Measurements from ENCODE around the gene RANBP1. TPM values are rescaled to one million over a fixed set of nuclear protein-coding genes. Genes with fewer than 3 reads are reported as not detected.

Gene RANBP1
- total RNA-seq, 2 experiments from 2014 or later, result 492 to 506 TPM

DNA sequence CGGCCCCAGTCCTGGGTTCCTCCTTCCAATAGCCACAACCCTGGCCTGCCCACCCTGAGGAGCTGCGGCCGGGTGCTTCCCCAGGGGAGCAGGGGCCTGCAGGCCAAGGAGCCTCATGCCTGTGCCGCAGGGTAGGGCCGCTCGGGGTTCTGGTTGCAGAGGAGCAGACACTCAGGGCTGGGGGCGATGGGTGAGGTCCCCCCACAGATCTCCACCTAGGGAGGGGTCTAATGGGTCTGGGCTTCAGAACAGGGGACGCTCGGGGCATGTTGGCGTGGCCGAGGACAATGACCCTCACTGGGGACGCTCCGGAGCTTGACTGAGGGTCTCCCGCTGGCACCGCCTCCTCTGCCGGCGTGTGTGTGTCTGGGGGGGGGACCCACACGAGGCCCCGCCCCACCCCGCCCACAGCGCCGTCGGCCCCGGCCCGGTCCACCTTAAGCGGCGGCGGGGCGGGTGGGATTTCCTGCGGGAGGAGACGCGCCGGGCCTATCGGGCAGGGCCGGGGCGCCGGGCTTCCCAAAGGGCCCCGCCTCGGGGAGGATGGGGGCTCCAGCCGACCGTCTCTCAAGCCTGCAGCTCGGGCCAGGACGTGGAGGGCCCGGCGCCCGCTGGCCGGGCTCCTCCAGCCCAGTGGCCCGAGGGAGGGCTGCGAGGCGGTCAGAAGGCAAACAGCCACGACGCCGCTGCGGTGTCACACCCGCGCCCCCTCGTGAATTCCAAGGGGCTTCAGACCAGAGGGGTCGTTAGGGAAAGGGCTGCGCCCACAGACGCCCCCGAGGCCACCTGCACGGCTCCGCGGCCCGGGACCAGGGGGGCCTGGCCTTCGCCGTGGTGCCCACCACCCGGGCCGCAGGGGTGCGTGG, 15.1 kb downstream of the RANBP1 start:
- Mint-ChIP-seq H3K36me3 (peaks cover 6% of the 10 kb centered on the region), H3K9me3 (no peaks in the 10 kb centered on the region), H3K27ac (no peak overlapping the region), H3K4me1 (peaks cover 37% of the 10 kb centered on the region), H3K27me3 (no peaks in the 10 kb centered on the region), H3K4me3 (peak overlapping the region; percentile 63)
- DNase-seq, result peak; percentile 77

DNA sequence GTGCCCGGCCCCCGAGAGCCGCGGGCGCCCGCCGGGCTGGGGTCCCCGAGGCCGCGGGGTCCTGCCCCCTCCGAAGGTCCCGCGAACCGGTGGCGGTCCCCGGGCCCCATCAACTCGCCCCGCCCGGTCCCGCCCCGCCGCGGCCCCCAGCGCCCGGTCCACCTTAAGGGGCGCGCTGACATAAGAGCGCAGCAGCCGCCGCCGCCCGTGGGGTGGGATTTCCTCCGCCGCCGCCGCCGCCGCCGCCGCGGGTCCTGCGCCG, 15.6 kb downstream of the RANBP1 start, which contains the start of gene ZDHHC8:
Gene ZDHHC8, plus strand, starts transcription at position 208 of the 262 bp plus-strand sequence. CDS start 144 bp downstream, outside the sequence.
- H3K4me3 Mint-ChIP-seq, result peak within 1 kb of the TSS; percentile 76
- peaks cover 41% of the 10 kb centered on the region for H3K4me1 Mint-ChIP-seq
- no peak within 1 kb of the TSS for H3K27ac Mint-ChIP-seq
- H3K36me3 Mint-ChIP-seq, result peaks cover 4% of the 10 kb centered on the region
- H3K9me3 Mint-ChIP-seq, result no peaks in the 10 kb centered on the region
- DNase-seq, result peak; percentile 44
- no peaks in the 10 kb centered on the region for H3K27me3 Mint-ChIP-seq

DNA sequence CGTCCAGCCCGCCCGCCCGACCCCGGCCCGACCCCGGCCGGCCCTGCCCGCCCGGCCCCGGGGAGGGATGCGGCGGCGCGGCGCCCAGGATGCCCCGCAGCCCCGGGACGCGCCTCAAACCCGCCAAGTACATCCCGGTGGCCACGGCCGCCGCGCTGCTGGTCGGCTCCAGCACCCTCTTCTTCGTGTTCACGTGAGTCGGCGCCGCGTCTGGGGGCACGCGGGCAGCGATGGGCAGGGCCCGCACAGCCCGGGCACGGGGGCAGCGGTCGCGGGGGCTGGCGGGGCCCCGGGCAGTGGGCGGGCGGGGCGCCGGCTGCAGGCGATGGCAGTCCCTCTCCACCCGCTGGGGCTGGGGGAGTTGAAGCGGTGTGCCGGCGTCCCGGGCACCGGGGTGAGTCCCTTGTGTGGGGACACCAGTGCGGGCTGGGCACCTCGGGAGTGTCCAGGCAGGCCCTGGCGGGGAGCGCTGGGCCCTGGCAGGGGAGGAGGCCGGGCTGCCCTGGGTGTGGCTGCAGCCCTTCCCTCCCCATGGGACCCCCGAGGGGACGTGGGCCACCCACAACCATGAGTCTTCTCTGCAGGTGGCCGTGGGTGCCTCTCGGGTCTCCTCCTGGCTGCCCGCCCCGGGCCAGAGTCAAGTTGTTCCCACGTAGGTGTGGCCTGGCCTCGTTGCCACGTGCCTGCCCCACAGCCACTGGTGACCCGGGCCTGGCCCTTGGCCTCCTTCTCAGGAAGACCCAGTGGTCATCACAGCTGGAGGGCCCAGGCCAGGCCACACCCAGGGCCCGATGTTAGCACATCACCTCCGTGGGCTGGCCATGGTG, 16.2 kb downstream of the RANBP1 start:
- H3K27ac Mint-ChIP-seq, result no peak overlapping the region
- no peaks in the 10 kb centered on the region for H3K27me3 Mint-ChIP-seq
- peaks cover 42% of the 10 kb centered on the region for H3K4me1 Mint-ChIP-seq
- H3K4me3 Mint-ChIP-seq, result peak overlapping the region; percentile 76
- peak; percentile 23 for DNase-seq
- H3K36me3 Mint-ChIP-seq, result peaks cover 4% of the 10 kb centered on the region
- H3K9me3 Mint-ChIP-seq, result no peaks in the 10 kb centered on the region

DNA sequence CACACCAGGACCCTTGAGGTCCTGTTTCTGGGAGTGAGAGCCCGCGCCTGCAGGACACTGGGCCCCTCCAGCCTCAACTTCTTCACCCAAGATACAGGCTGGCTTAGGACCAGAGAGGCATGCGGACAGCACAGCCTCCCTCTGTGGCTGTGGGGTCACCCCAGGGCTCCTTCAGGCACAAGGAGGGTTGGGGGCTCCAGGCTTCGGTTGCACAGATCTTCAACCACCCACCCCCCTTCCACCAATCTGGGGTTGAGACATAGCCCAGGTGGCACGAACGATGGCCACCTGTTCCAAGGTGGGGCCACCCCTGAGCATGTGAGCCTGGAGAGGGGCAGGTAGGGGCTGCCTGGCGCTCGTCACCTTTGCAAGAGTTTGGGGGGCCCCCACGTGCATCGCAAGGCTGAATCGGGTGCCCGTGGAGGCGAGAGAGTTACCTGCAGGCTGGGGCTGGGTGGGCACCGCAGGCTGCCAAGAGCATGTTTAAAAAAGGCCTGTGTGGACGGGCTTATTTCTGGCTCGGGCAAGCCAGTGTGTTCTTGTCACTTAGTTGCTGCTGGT, 16.9 kb downstream of the RANBP1 start:
- Mint-ChIP-seq H3K4me3 (peak overlapping the region; percentile 76), H3K4me1 (peaks cover 45% of the 10 kb centered on the region), H3K36me3 (peaks cover 1% of the 10 kb centered on the region), H3K27ac (no peak overlapping the region), H3K9me3 (no peaks in the 10 kb centered on the region), H3K27me3 (no peaks in the 10 kb centered on the region)
- DNase-seq, result no peak

DNA sequence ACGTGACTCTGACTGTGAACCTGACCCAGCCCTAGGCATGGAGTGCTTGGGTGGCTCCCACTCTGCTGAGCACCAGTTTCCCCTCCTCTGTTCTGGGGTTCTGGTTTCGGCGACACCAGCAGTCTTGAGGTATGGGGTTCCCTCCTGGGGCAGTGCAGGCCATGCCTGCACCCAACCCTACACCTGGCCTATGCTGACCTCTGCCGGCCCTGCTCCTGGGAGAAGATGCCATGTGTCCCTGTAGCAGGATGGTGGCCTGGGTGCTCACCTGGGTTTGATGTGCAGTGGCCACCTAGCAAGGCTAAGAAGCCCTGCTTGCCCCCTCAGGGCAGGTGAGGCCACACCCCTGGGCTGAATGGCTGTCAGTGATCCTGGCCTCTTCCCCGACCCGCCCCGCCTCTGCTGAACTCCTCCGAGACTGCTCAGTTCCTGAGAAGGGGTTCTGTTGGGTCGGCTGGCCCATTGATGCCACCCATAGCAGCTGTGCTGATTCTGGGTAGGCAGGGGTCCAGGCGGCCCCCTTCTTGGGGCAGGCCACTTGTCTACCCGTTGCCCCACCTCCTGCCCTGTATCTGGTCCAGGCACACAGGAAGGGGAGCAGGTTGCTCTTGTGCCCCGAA, 18.1 kb downstream of the RANBP1 start:
- H3K4me3 Mint-ChIP-seq, result peak overlapping the region; percentile 67
- H3K9me3 Mint-ChIP-seq, result no peaks in the 10 kb centered on the region
- H3K27ac Mint-ChIP-seq, result no peak overlapping the region
- H3K36me3 Mint-ChIP-seq, result no peaks in the 10 kb centered on the region
- H3K4me1 Mint-ChIP-seq, result peaks cover 36% of the 10 kb centered on the region
- no peak for DNase-seq
- H3K27me3 Mint-ChIP-seq, result no peaks in the 10 kb centered on the region

DNA sequence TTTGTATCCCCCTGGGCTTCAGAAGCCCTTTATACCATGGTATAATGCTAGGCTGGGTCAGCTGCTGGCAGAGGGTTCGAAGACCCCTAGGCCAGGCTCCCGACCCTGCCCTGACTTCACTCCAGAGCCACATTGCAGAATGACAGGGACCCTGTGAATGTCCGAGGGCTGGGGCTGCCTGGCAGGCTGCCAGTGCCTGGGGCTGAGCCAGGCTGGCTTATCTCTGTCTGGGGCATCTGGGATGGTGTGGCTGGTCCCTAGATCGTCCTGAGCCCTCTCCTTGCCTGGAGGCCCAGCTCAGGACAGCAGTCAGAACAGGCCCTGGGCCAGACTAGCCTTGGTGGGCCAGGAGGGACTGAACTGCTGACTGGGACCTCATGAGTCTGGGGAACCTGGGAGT, 19.4 kb downstream of the RANBP1 start:
- Mint-ChIP-seq H3K27ac (no peak overlapping the region), H3K4me1 (peaks cover 26% of the 10 kb centered on the region), H3K36me3 (peaks cover 2% of the 10 kb centered on the region), H3K4me3 (no peak overlapping the region), H3K9me3 (no peaks in the 10 kb centered on the region), H3K27me3 (no peaks in the 10 kb centered on the region)
- DNase-seq, result no peak

DNA sequence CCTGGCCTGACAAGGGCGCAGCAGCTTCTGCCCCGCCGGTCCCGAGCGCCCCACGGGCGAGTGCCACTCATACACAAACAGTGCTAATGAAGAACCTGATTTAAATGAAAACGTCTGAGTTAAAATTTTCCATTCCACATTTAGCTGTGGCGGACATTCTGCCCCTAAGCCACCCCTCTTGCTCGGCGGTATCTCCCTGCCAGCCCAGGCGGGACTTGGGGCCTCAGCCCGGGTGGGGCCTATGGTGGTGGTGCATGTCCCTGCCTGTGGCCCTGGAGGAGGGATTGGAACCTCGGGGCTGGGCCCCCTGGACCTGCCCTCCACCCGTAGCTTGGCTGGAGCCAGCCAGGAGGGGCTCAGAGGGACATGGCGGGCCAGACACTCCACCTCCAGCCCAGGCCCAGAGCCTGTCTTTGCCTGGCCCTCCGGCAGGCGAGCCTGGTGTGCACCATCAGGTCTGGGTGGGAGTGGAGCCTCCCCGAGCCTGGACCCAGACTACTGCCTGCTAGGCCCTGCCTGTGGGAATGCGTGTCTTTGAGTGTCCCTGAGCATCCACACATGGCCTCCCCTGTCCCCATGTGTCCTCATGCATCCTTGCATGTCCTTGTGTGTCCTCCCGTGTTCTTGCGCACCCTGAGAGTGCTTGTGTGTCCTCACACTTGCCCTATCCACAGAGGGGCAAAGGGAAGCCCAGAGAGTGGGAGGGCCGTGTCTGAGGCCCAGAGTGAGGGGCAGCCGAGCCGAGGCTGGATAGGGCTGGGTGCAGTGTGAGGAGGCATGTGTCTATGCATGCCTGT, 20.1 kb downstream of the RANBP1 start:
- Mint-ChIP-seq H3K9me3 (no peaks in the 10 kb centered on the region), H3K27me3 (no peaks in the 10 kb centered on the region), H3K36me3 (peaks cover 2% of the 10 kb centered on the region), H3K4me1 (peaks cover 26% of the 10 kb centered on the region), H3K4me3 (no peak overlapping the region), H3K27ac (no peak overlapping the region)
- no peak for DNase-seq

DNA sequence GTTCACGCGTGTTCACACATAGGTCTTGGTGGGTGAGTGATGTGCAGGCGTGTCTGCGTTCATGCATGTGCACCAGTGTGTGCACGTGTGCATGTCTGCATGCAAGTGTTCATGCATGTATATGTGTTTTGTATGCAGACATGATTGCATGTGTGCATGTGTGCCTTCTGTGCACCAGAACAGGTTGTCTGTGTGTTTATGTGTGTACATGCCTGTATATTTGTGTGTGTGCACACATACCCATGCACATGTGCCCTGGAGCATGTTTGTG, 20.6 kb downstream of the RANBP1 start:
- Mint-ChIP-seq H3K4me3 (no peak overlapping the region), H3K27me3 (no peaks in the 10 kb centered on the region), H3K27ac (no peak overlapping the region), H3K4me1 (peaks cover 26% of the 10 kb centered on the region), H3K9me3 (no peaks in the 10 kb centered on the region), H3K36me3 (peaks cover 2% of the 10 kb centered on the region)
- no peak for DNase-seq

DNA sequence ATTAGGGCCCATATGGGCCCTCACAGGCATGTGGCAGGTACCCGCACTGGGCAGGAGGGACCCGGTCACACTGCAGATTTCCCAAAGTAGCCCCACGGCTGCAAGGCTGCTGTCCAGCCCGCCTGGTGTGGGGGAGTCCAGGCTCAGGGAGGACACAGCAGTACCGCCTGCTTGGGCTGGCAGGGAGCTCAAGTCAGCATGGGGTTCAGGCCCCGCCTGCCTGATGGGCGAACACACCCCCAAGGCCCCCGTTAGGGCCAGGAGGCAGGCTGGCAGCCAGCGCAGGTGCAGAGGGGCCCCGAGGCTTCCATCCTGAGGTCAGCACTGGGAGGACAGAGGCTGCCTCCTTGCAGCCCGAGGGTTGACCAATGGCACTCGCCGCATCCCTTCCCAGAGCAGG, 21.2 kb downstream of the RANBP1 start:
- no peak overlapping the region for H3K27ac Mint-ChIP-seq
- H3K36me3 Mint-ChIP-seq, result peaks cover 2% of the 10 kb centered on the region
- no peak overlapping the region for H3K4me3 Mint-ChIP-seq
- no peak for DNase-seq
- no peaks in the 10 kb centered on the region for H3K9me3 Mint-ChIP-seq
- H3K4me1 Mint-ChIP-seq, result peaks cover 26% of the 10 kb centered on the region
- H3K27me3 Mint-ChIP-seq, result no peaks in the 10 kb centered on the region

DNA sequence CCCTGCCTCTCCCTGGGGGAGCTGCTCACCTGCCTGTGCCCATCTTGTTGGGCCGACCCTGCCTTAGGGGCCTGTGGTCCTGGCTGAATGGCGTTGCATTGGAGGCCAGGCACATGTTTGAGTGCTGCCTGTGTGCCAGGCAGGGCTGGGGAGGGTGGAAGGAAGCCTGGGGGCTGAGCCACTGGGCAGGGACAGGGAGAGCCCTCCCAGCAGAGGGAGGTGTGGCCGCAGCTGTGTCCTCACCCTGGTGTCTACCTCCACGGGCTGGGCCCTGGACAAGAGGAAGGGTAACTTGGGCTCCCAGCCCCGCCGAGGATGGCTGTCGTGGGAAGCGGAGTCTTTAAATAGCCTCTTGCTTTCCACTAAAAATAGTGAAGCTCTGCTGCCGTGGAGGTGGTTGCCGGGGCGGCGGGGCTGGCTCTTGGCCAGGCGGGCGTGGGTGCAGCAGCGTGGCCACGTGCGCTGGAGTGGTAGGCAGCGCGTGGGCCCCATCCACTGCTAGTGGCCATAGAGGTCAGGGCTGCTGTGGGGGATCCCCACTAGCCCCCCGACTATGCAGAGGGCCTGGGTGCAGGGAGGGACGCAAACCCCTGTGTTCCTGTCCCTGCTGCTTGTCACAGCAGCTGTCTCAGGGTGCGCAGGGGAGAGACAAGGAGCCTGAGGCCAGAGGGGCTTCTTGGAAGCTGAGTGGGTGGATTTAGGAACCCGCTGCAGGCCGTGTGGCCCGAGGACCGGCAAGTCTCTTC, 21.9 kb downstream of the RANBP1 start:
- no peak for DNase-seq
- H3K4me3 Mint-ChIP-seq, result no peak overlapping the region
- peaks cover 26% of the 10 kb centered on the region for H3K4me1 Mint-ChIP-seq
- H3K27ac Mint-ChIP-seq, result no peak overlapping the region
- peaks cover 2% of the 10 kb centered on the region for H3K36me3 Mint-ChIP-seq
- no peaks in the 10 kb centered on the region for H3K27me3 Mint-ChIP-seq
- H3K9me3 Mint-ChIP-seq, result no peaks in the 10 kb centered on the region

DNA sequence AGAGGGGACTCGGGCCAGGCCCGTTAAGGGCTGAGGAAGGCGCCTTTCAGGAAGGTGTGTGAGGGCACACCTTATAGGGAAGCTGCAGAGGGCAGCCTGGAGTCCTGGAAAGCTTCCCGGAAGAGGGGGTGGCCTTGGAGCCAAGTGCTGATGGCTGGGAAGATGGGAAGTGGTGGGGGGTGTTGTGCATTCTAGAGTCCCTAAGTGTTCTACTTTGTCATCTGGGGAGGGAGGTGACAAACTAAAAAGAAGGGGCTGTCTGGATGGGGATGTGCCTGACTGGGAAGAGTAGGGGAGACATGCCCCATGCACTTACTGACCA, 22.5 kb downstream of the RANBP1 start:
- H3K9me3 Mint-ChIP-seq, result no peaks in the 10 kb centered on the region
- H3K27me3 Mint-ChIP-seq, result no peaks in the 10 kb centered on the region
- H3K36me3 Mint-ChIP-seq, result peaks cover 2% of the 10 kb centered on the region
- H3K4me1 Mint-ChIP-seq, result peaks cover 20% of the 10 kb centered on the region
- H3K27ac Mint-ChIP-seq, result no peak overlapping the region
- DNase-seq, result no peak
- H3K4me3 Mint-ChIP-seq, result no peak overlapping the region

DNA sequence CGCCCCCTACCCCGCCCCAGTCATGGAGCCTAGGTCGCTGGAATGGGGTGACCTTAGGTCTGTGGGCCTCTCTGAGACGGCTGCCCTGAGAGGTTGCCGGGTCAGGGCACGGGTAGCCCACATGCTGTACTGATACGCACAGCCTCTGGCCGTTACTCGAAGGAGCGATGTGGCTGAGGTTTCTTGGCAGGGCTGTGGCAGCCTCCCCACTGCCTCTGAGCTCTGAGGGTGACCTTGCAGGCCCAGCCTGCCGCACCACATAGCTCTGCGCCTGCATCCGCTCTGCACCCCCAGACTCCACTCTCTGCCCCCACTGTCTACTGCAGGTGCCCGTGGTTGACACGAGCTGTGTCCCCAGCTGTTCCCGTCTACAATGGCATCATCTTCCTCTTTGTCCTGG, 23.0 kb downstream of the RANBP1 start:
- Mint-ChIP-seq H3K4me1 (peaks cover 17% of the 10 kb centered on the region), H3K4me3 (no peak overlapping the region), H3K9me3 (no peaks in the 10 kb centered on the region), H3K36me3 (peaks cover 2% of the 10 kb centered on the region), H3K27me3 (no peaks in the 10 kb centered on the region), H3K27ac (no peak overlapping the region)
- no peak for DNase-seq

DNA sequence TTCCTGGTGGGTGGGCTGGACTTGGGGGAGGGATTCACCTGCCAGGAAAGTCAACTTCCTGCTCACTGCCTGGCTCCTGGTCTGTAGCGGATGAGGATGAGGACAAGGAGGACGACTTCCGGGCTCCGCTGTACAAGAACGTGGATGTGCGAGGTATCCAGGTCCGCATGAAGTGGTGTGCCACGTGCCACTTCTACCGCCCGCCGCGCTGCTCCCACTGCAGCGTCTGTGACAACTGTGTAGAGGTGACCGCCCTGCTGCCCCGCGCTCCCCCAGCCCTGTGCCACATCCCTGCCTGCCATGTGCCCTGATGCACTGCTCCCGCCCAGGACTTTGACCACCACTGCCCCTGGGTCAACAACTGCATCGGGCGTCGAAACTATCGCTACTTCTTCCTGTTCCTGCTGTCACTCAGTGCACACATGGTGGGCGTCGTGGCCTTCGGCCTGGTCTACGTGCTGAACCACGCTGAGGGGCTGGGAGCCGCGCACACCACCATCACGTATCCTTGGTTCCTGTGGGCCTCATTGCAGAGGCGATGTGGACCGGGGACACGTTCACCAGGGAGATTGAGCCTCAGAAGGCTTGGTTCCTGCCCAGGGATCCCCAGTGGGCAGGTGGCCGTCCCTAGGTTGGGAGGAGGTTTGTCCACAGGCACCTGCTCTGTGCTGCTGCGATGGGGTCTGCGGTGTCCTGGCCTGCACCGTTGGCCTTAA, 23.6 kb downstream of the RANBP1 start:
- Mint-ChIP-seq H3K4me3 (no peak overlapping the region), H3K27me3 (no peaks in the 10 kb centered on the region), H3K4me1 (peaks cover 11% of the 10 kb centered on the region), H3K9me3 (no peaks in the 10 kb centered on the region), H3K36me3 (peaks cover 2% of the 10 kb centered on the region), H3K27ac (no peak overlapping the region)
- no peak for DNase-seq

DNA sequence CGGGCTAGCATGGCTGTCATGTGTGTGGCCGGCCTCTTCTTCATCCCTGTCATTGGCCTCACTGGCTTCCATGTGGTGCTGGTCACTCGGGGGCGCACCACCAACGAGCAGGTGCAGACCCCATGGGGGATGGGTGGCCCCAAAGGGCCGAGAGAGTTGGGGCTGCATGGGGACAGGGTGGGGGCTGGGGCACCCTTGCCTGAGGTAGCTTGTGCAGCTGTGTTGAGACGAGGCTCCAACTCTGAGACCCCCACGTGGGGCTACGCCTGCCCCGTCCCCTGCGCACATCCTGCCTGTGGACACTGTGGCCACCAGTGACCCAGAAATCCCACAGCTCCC, 24.2 kb downstream of the RANBP1 start:
- H3K36me3 Mint-ChIP-seq, result peaks cover 2% of the 10 kb centered on the region
- no peaks in the 10 kb centered on the region for H3K9me3 Mint-ChIP-seq
- no peak overlapping the region for H3K4me3 Mint-ChIP-seq
- no peaks in the 10 kb centered on the region for H3K27me3 Mint-ChIP-seq
- H3K27ac Mint-ChIP-seq, result no peak overlapping the region
- H3K4me1 Mint-ChIP-seq, result peaks cover 11% of the 10 kb centered on the region
- no peak for DNase-seq

Measured in activated naive CD8-positive, alpha-beta T cell treated with anti-CD3 and anti-CD28 coated beads for 36 hours (primary cell).